Naive thymus-derived CD4-positive, alpha-beta T cell (primary cell): ENCODE measurements around the gene ASS1. TPM values are rescaled to one million over a fixed set of nuclear protein-coding genes. Genes with fewer than 3 reads are reported as not detected.

Source experiments
- ATAC-seq: fragments of 150-1000 bp; cut with Tn5 transposase; 2 replicates; pipeline ENCODE4 v1.10.0; 2021; ENCODE audit warnings: mild to moderate bottlenecking, moderate library complexity
- CTCF ChIA-PET: fragments of 350-600 bp; sonication (Branson Sonifier 250); formaldehyde crosslinking; loops from one replicate; lab custom pipeline; 2021; ENCODE audit warnings: antibody characterized with exemption; lab: Charles Lee
- POLR2A ChIA-PET: fragments of 350-600 bp; sonication (Branson Sonifier 250); formaldehyde crosslinking; loops from one replicate; lab custom pipeline; 2021; ENCODE audit warnings: antibody characterized with exemption, inconsistent platforms; lab: Charles Lee
- DNase-seq, 9 donors: peaks; one replicate each; pipeline versions ENCODE4 v3.0.0 to v3.0.0-alpha.2; 2020 to 2022; ENCODE audit warnings: mixed read lengths in 1 of 9
- H3K27ac ChIP-seq: one replicate; pipeline ENCODE4 v1.7.0; 2013; ENCODE audit warnings: mild to moderate bottlenecking, low read depth, low read length, moderate library complexity
- H3K27me3 ChIP-seq, 2 donors: one replicate each; pipeline ENCODE4 v1.7.0; 2013; ENCODE audit warnings: low read length in 2 of 2, mild to moderate bottlenecking in 2 of 2, moderate library complexity in 2 of 2; ENCODE audit not compliant: control insufficient read depth in 2 of 2, insufficient read depth in 2 of 2
- H3K36me3 ChIP-seq, 3 experiments: 1 replicate in 2 of 3; 2 replicates in 1 of 3; pipeline ENCODE4 v1.7.0; 2013; ENCODE audit warnings: low read length in 3 of 3, mild to moderate bottlenecking in 3 of 3, moderate library complexity in 1 of 3; ENCODE audit not compliant: insufficient read depth in 3 of 3, control insufficient read depth in 2 of 3
- H3K4me1 ChIP-seq, 2 donors: one replicate each; pipeline ENCODE4 v1.7.0; 2013; ENCODE audit warnings: low read length in 2 of 2, mild to moderate bottlenecking in 2 of 2, moderate library complexity in 1 of 2; ENCODE audit not compliant: control insufficient read depth in 2 of 2, insufficient read depth in 2 of 2
- H3K4me3 ChIP-seq: 2 replicates; pipeline ENCODE4 v1.7.0; 2013; ENCODE audit warnings: mild to moderate bottlenecking, low read length
- H3K9me3 ChIP-seq, 3 experiments: 1 replicate in 2 of 3; 2 replicates in 1 of 3; pipeline ENCODE4 v1.7.0; 2013; ENCODE audit warnings: low read length in 3 of 3; ENCODE audit not compliant: control insufficient read depth in 2 of 3
- H3K27ac Mint-ChIP-seq, 9 donors: one replicate each; pipeline ENCODE4 v1.8.0; 2020 to 2022; ENCODE audit warnings: mixed read lengths in 9 of 9, mild to moderate bottlenecking in 8 of 9, moderate library complexity in 5 of 9, inconsistent platforms in 2 of 9
- H3K27me3 Mint-ChIP-seq, 5 donors: one replicate each; pipeline ENCODE4 v1.8.0; 2021 to 2022; ENCODE audit warnings: mixed read lengths in 5 of 5, mild to moderate bottlenecking in 1 of 5
- H3K36me3 Mint-ChIP-seq, 5 donors: one replicate each; pipeline ENCODE4 v1.8.0; 2020 to 2022; ENCODE audit warnings: mixed read lengths in 5 of 5, mild to moderate bottlenecking in 3 of 5, inconsistent platforms in 1 of 5
- H3K4me1 Mint-ChIP-seq, 7 donors: one replicate each; pipeline ENCODE4 v1.8.0; 2020 to 2022; ENCODE audit warnings: mixed read lengths in 7 of 7, mild to moderate bottlenecking in 3 of 7, inconsistent platforms in 1 of 7
- H3K4me3 Mint-ChIP-seq, 10 donors: one replicate each; pipeline ENCODE4 v1.8.0; 2020 to 2022; ENCODE audit warnings: mild to moderate bottlenecking in 10 of 10, mixed read lengths in 10 of 10, moderate library complexity in 6 of 10, inconsistent platforms in 2 of 10
- H3K9me3 Mint-ChIP-seq, 11 donors: one replicate each; pipeline ENCODE4 v1.8.0; 2020 to 2022; ENCODE audit warnings: mixed read lengths in 11 of 11, mild to moderate bottlenecking in 4 of 11, inconsistent platforms in 1 of 11, moderate library complexity in 1 of 11
- intact Hi-C, 2 donors: fragments of 100-400 bp; cut with micrococcal nuclease; formaldehyde crosslinking; loops; one replicate each; pipeline ENCODE4 v1.15.1; 2023
- polyA plus RNA-seq, 2 donors: library from polyadenylated mRNA; unstranded; fragments of 300-500 nt; fragmentation: Illumina TruSeq; gene quantifications; one replicate each; pipeline ENCODE4 v1.2.3, GENCODE V29; 2021
- total RNA-seq, 6 experiments: library from RNA in 5 of 6; stranded (reverse) in 5 of 6; gene quantifications; 1 replicate in 5 of 6; 2 replicates in 1 of 6; pipeline ENCODE4 v1.2.3 and lab custom pipeline; 2021 to 2026

Gene ASS1
- total and polyA plus RNA-seq, 7 experiments from 2014 or later = 0.50 to 5.8 TPM; not detected in 5

DNA sequence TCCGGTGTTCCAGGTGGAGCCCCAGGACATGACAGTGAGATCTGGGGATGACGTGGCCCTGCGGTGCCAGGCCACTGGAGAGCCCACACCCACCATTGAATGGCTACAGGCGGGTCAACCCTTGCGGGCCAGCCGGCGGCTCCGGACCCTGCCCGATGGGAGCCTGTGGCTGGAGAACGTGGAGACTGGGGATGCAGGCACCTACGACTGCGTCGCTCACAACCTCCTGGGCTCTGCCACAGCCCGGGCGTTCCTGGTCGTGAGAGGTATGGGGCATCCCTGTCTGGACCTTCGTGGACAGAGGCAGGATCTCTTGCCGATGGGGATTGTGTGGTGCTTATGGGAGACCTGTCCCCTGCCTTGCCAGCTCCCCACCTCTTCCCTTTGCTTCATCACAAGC is 26.0 kb upstream of the ASS1 start:
- H3K27ac ChIP-seq = no peak overlapping the region
- no peaks in the 10 kb centered on the region for H3K27me3 ChIP-seq
- intact Hi-C loops = no loop called here
- H3K4me3 ChIP-seq = no peak overlapping the region
- Mint-ChIP-seq H3K9me3 (no peaks in the 10 kb centered on the region), H3K36me3 (no peaks in the 10 kb centered on the region), H3K4me1 (no peaks in the 10 kb centered on the region), H3K4me3 (no peak overlapping the region), H3K27ac (no peak overlapping the region), H3K27me3 (peaks cover 0 to 21% (median 6%) of the 10 kb centered on the region in 5 donors)
- no peaks in the 10 kb centered on the region for H3K4me1 ChIP-seq
- ChIA-PET CTCF (interaction anchor here (0.6 kb wide), 1 partner anchor 34 kb away, joined by 3 read pairs; no protein-coding TSS in a partner anchor), POLR2A (no interaction called here)
- no peak for ATAC-seq
- no peak for DNase-seq
- H3K36me3 ChIP-seq = no peaks in the 10 kb centered on the region
- H3K9me3 ChIP-seq = no peaks in the 10 kb centered on the region

DNA sequence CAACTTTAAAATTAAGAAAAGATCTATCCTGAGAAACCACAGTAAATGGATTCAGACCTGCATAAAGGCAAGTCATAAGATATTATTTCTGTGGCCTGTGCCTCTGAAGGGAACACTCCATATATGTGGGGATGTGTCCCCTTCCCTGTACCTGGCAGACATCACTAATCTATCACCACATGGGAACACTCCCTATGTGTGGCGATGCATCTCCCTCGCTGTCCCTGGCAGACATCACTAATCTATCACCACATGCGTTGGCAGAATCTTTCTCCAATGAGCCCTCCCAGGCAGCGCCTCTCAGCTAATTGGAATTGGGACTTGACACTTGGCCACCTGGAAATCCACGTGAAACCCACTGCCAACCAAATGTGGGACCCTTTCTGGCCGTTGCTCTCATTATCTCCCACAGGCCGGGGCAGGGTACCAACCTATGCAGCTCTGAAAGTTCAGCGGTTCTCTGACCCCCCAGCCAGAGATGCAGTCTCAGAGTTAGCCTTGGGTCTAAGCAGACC is 25.2 kb upstream of the ASS1 start:
- Mint-ChIP-seq H3K27me3 (peaks cover 0 to 16% (median 6%) of the 10 kb centered on the region in 5 donors), H3K4me1 (no peaks in the 10 kb centered on the region), H3K4me3 (no peak overlapping the region), H3K27ac (peak overlapping the region in 1 of 9 donors; percentile 17), H3K36me3 (no peaks in the 10 kb centered on the region), H3K9me3 (no peaks in the 10 kb centered on the region)
- CTCF ChIA-PET = interaction anchor here (0.6 kb wide), 1 partner anchor 35 kb away, joined by 3 read pairs; no protein-coding TSS in a partner anchor
- no peak overlapping the region for H3K27ac ChIP-seq
- no peak overlapping the region for H3K4me3 ChIP-seq
- no peaks in the 10 kb centered on the region for H3K27me3 ChIP-seq
- intact Hi-C loops = no loop called here
- POLR2A ChIA-PET = no interaction called here
- DNase-seq = no peak
- no peaks in the 10 kb centered on the region for H3K36me3 ChIP-seq
- ATAC-seq = no peak
- H3K9me3 ChIP-seq = no peaks in the 10 kb centered on the region
- no peaks in the 10 kb centered on the region for H3K4me1 ChIP-seq

DNA sequence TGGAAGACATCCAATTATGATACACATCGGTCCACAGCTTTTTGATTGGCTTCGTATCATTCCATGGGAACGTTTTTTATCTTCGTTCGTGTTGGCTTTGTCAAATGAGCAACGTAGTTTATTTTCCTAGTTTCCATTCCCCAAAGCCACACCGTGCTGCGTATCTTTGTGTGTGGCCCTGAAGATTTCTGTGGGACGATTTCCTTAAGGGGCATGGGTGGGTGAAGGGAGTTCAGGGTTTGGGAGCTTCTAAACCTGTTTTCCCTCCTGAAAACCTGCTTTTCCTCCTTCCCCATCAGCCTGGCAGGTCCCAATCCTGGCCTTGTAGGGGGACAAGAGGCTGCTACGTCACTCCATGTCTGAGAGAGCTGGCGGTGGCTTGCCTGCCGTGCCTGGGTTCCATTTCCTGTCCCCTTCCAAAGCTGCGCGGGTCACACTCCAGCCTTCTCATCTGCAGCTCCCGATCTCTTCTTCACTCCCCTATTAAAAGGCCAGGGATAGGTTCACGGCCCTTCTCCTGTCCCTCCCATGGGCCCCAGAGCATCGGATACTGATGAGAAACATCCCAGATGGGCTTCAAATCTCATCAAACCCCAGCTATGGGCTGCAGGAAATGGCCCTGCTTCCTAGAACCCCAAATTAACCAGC is 23.5 kb upstream of the ASS1 start:
- ATAC-seq (no peak), DNase-seq (no peak)
- no peak overlapping the region for H3K27ac Mint-ChIP-seq
- peaks cover 0 to 16% (median 6%) of the 10 kb centered on the region in 5 donors for H3K27me3 Mint-ChIP-seq
- Histone ChIP-seq H3K9me3 (no peaks in the 10 kb centered on the region), H3K27me3 (no peaks in the 10 kb centered on the region), H3K4me3 (no peak overlapping the region), H3K4me1 (no peaks in the 10 kb centered on the region), H3K27ac (no peak overlapping the region), H3K36me3 (no peaks in the 10 kb centered on the region)
- POLR2A ChIA-PET = no interaction called here
- CTCF ChIA-PET = no interaction called here
- no peaks in the 10 kb centered on the region for H3K4me1 Mint-ChIP-seq
- H3K36me3 Mint-ChIP-seq = no peaks in the 10 kb centered on the region
- no peak overlapping the region for H3K4me3 Mint-ChIP-seq
- H3K9me3 Mint-ChIP-seq = no peaks in the 10 kb centered on the region
- intact Hi-C loops = no loop called here

DNA sequence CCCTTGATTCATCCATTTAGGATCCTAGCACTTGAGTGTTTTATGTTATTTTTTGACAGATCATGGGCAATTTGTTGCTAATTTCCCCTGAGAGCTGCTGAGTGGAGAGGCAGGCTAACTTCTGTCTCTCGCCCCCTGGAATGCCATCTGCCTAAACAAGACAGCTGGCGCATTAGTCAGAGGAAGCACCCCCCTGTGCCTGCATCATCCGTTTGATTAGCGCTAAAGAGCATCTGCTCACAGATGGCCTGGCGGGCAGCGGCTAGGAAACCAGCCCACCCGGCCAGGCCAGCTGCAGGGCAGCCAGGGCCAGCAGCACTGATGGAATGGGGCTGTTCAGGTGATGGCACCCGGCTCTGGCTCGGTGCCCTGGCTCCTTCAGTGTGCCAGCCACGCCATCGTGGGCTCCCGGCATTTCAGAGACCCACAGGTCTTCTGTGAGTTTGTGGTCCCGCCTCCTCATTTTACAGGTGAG is 22.9 kb upstream of the ASS1 start:
- H3K4me3 Mint-ChIP-seq = no peak overlapping the region
- no peak overlapping the region for H3K27ac Mint-ChIP-seq
- no peaks in the 10 kb centered on the region for H3K27me3 ChIP-seq
- CTCF ChIA-PET = no interaction called here
- no peak overlapping the region for H3K4me3 ChIP-seq
- H3K36me3 Mint-ChIP-seq = no peaks in the 10 kb centered on the region
- DNase-seq = no peak
- no peak for ATAC-seq
- H3K27me3 Mint-ChIP-seq = peaks cover 0 to 18% (median 6%) of the 10 kb centered on the region in 5 donors
- intact Hi-C loops = no loop called here
- no peaks in the 10 kb centered on the region for H3K36me3 ChIP-seq
- no peaks in the 10 kb centered on the region for H3K4me1 ChIP-seq
- H3K4me1 Mint-ChIP-seq = no peaks in the 10 kb centered on the region
- H3K9me3 ChIP-seq = no peaks in the 10 kb centered on the region
- POLR2A ChIA-PET = no interaction called here
- H3K9me3 Mint-ChIP-seq = no peaks in the 10 kb centered on the region
- H3K27ac ChIP-seq = no peak overlapping the region

DNA sequence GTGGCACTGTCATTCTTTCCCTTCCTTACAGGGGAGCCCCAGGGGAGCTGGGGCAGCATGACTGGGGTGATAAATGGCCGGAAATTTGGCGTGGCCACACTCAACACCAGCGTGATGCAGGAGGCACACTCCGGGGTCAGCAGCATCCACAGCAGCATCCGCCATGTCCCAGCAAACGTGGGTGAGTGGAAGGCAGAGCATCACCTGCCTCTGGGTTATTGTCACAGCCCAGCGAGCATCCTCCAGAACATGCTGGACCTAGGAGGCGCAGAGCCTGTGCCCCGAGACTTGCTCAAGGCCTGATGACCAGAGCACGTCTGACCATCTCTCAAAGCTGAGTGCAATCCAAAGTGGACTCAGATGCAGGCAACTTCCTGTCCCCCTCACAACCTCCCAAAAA is 22.2 kb upstream of the ASS1 start:
- no peak overlapping the region for H3K27ac Mint-ChIP-seq
- no peaks in the 10 kb centered on the region for H3K27me3 ChIP-seq
- ATAC-seq = no peak
- H3K4me1 ChIP-seq = no peaks in the 10 kb centered on the region
- H3K9me3 ChIP-seq = no peaks in the 10 kb centered on the region
- DNase-seq = no peak
- no peak overlapping the region for H3K4me3 Mint-ChIP-seq
- no peaks in the 10 kb centered on the region for H3K4me1 Mint-ChIP-seq
- no peaks in the 10 kb centered on the region for H3K9me3 Mint-ChIP-seq
- intact Hi-C loops = no loop called here
- peaks cover 0 to 16% (median 6%) of the 10 kb centered on the region in 5 donors for H3K27me3 Mint-ChIP-seq
- POLR2A ChIA-PET = no interaction called here
- no peaks in the 10 kb centered on the region for H3K36me3 ChIP-seq
- H3K36me3 Mint-ChIP-seq = no peaks in the 10 kb centered on the region
- no peak overlapping the region for H3K27ac ChIP-seq
- CTCF ChIA-PET = no interaction called here
- H3K4me3 ChIP-seq = no peak overlapping the region

DNA sequence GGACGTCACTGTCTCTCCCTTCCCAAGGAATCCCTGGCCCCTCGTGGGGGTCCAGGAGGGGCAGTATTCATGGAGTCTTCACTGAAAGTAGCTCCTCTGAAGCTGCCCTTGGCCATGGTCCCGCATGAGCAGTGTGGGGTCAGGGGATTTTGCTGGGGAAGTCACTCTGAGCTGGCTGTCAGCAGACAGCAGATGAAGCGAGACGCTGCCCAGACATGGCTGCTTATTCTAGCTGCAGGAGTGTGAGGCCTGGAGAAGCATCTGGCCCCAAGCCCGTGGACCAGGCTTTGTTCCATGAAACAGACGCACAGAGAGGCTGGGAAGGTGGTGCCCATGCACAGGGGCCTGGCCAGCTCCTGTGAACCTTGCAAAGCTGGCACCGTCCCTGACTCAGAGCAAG is 21.5 kb upstream of the ASS1 start:
- Mint-ChIP-seq H3K27me3 (peaks cover 0 to 11% (median 6%) of the 10 kb centered on the region in 5 donors), H3K4me3 (no peak overlapping the region), H3K4me1 (no peaks in the 10 kb centered on the region), H3K27ac (no peak overlapping the region), H3K36me3 (no peaks in the 10 kb centered on the region), H3K9me3 (no peaks in the 10 kb centered on the region)
- H3K4me1 ChIP-seq = no peaks in the 10 kb centered on the region
- ChIA-PET POLR2A (no interaction called here), CTCF (no interaction called here)
- no peak for ATAC-seq
- H3K9me3 ChIP-seq = no peaks in the 10 kb centered on the region
- H3K36me3 ChIP-seq = no peaks in the 10 kb centered on the region
- intact Hi-C loops = no loop called here
- H3K4me3 ChIP-seq = no peak overlapping the region
- no peak for DNase-seq
- no peak overlapping the region for H3K27ac ChIP-seq
- H3K27me3 ChIP-seq = no peaks in the 10 kb centered on the region
